Subcutaneous adipose tissue (tissue), 4 donors: ENCODE measurements around the gene RNF150. TPM values are rescaled to one million over a fixed set of nuclear protein-coding genes. Genes with fewer than 3 reads are reported as not detected.

ENCODE experiments used
- CTCF ChIP-seq: fragments of 450-650 bp; IDR thresholded peaks from one replicate; pipeline ENCODE4 v1.5.1; 2016; ENCODE audit warnings: low read depth, mild to moderate bottlenecking, control low read depth, antibody characterized with exemption, moderate library complexity
- total RNA-seq, 4 donors: library from RNA; depleted of rRNA; stranded (reverse); fragments of >200 nt; gene quantifications; one replicate each; pipeline ENCODE4 v1.1.0, GENCODE V29; 2016

The RNF150 gene
- total RNA-seq, 4 donors from 2014 or later, result 8.6 to 44.8 (median 22.6) TPM

DNA sequence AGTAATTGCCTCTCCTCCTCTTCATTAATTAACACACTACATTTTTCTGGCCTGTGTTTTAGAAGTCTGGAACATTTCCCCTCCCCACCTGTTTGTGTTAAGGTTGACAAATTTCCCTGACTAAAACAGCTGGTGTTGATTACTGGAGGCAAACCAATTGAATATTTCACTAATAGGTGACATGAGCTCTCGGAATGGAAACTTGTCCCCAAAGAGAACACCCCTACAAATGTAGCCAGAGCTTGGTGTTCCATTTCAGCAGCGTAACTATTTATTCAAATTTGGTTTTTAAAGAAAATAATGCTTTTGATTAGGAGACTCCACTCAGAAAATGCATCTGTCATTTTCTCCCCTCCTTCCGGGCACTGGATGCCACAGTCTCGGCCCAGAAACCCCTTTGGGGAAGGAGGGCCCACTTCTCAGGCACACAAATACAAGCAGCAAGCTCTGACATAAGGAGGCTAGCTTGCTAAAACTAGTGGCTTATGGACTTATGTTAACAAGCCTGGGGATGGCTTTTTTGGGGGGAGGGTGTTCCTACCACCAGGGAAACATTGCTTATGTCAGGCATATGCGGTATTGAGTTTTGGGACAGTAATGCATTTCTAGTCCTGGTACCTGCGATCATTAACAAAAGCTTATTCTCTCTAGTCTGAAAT lies 2.2 kb downstream of the RNF150 start:
- no peak for TF ChIP-seq CTCF

DNA sequence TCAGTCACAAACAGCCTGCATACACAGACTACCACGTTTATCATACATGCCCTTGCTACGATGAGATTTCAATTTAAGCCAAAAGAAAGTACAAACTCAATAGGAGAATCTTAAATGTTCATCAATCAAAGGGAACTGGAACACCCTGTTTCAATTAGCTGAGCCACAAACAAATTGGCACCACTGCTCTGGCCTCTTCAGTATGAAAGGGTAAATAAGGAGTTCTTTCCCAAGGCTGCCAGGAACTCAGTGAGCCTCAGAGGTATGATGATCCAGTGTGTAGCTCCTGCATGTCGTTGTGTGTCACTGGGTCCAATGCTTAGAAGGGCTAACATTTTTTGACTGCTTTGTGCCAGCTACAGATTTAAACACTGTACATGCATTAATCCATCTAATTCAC lies 5.4 kb downstream of the RNF150 start:
- TF ChIP-seq CTCF, result no peak

- no peak for TF ChIP-seq CTCF
Observed at GRCh38 chr4:141126769-141127168, 6.5 kb downstream of the RNF150 start.

DNA sequence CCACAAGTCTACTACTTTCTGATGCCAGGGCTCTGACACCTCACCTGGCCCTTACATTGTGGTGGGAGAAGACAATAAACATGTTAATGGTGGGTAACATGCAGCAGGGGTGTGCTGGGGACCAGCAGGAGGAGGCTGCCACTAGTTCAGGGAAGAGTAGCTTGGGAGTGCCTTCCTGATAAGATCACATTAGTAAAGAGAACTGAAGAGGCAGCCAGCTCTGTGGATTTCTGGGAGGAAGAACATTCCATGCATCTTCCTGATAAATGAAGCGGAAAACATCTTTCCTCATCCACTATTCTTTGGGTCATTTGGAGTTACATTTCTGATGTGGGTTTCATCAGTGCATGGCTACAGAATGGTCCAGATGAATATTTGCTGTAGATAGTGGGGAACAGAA lies 9.0 kb downstream of the RNF150 start:
- no peak for TF ChIP-seq CTCF

- no peak for TF ChIP-seq CTCF
Observed at GRCh38 chr4:141121768-141122454, 11.4 kb downstream of the RNF150 start.

DNA sequence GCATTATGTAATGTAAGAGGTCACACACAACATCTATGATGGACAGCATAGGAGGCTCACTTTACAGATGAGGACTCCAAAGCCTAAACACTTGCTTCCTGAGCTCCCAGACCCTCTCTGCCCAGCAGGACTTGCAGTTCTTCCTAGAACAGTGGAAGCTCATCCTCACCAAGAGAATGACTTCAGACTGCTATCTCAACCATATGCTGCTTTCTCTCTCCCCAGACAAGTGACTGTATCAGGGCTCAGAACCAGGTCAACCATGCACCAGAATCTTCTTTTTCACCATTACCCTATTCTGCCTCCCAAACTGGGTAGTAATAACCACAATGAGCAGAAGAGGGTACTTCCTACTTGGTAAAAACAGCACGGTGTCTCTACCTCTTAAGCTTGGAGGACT lies 12.2 kb downstream of the RNF150 start:
- TF ChIP-seq CTCF, result no peak

DNA sequence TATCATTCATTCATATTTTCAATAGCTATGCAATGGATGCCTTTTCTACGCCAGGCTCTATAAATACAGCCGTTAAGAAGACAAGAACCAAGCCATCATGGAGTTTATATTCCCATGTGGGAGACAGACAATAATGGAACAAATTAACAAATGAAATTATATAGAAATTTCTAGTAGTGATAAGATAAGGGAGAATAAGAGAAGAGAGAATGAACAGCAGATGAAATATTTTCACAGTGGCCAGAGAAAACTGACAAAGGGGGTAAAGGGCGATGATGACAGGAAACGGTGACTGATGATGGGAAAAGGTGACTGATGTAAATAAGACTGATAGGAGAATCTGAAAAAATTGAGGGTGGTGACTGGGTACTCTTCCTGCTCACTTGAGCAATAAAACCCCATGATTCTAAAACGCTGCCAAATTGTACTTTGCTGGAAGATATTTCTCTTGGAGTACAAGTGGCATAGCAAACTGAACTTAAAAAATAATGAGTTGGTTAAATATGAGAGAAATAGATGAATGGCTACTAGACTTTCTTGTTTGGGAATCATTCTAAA lies 13.2 kb downstream of the RNF150 start:
- no peak for TF ChIP-seq CTCF
